Mammary epithelial cell (primary cell): ENCODE results near the gene ERO1A.

Experiments
- EZH2 ChIP-seq: IDR thresholded peaks from 2 replicates; pipeline ENCODE4 v1.6.1; 2012; ENCODE audit warnings: low read length, inconsistent platforms, borderline replicate concordance
- TF ChIP-seq, protein P1 (sequence below), 2 donors: IDR thresholded peaks in 1 of 2; conservative IDR thresholded peaks in 1 of 2; 2 replicates each; pipeline ENCODE4 v1.5.1; 2011 to 2012; ENCODE audit warnings: inconsistent platforms in 2 of 2, low read length in 2 of 2, mild to moderate bottlenecking in 2 of 2, control low read depth in 1 of 2, low read depth in 1 of 2; ENCODE audit not compliant: insufficient read depth in 1 of 2; ENCODE audit errors: extremely low read depth in 1 of 2

DNA sequence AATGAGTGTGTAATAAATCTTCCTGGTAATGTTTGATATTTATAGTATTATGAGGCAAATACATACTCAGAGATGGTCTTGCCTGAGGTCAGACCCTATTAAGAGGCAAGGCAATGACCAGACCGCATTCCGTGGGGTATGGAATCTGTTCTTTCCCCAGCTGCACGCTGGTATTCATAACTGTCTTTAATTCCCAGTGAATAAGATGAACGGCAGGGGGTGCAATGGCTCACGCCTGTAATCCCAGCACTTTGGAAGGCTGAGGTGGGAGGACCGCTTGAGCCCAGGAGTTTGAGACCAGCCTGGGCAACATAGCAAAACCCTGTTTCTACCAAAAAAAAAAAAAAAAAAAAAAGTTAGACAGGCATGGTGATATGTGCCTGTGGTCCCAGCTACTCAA lies 44.6 kb downstream of the ERO1A start:
- TF ChIP-seq, protein P1, sequence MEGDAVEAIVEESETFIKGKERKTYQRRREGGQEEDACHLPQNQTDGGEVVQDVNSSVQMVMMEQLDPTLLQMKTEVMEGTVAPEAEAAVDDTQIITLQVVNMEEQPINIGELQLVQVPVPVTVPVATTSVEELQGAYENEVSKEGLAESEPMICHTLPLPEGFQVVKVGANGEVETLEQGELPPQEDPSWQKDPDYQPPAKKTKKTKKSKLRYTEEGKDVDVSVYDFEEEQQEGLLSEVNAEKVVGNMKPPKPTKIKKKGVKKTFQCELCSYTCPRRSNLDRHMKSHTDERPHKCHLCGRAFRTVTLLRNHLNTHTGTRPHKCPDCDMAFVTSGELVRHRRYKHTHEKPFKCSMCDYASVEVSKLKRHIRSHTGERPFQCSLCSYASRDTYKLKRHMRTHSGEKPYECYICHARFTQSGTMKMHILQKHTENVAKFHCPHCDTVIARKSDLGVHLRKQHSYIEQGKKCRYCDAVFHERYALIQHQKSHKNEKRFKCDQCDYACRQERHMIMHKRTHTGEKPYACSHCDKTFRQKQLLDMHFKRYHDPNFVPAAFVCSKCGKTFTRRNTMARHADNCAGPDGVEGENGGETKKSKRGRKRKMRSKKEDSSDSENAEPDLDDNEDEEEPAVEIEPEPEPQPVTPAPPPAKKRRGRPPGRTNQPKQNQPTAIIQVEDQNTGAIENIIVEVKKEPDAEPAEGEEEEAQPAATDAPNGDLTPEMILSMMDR (conservative IDR thresholded peaks at IDR 0.05 in 1 of 2, IDR thresholded peaks at IDR 0.05 in 1 of 2; ENCODE audit: extremely low read depth in 1 of 2, insufficient read depth in 1 of 2, low read depth in 1 of 2, low read length in 2 of 2) = no peak
- no peak for TF ChIP-seq EZH2
